GM21515 (cell line): ENCODE measurements around the gene SPN.
"Not testable (repeated sequence)": the region's sequence is repeated elsewhere in the genome, so short reads cannot be mapped to it uniquely, and the experiment has no call there.

ENCODE experiments used
- ATAC-seq: cut with Tn5 transposase; IDR thresholded peaks from one replicate; pipeline ENCODE4 v1.9.1; 2021; ENCODE audit not compliant: unreplicated experiment

SPN gene

DNA sequence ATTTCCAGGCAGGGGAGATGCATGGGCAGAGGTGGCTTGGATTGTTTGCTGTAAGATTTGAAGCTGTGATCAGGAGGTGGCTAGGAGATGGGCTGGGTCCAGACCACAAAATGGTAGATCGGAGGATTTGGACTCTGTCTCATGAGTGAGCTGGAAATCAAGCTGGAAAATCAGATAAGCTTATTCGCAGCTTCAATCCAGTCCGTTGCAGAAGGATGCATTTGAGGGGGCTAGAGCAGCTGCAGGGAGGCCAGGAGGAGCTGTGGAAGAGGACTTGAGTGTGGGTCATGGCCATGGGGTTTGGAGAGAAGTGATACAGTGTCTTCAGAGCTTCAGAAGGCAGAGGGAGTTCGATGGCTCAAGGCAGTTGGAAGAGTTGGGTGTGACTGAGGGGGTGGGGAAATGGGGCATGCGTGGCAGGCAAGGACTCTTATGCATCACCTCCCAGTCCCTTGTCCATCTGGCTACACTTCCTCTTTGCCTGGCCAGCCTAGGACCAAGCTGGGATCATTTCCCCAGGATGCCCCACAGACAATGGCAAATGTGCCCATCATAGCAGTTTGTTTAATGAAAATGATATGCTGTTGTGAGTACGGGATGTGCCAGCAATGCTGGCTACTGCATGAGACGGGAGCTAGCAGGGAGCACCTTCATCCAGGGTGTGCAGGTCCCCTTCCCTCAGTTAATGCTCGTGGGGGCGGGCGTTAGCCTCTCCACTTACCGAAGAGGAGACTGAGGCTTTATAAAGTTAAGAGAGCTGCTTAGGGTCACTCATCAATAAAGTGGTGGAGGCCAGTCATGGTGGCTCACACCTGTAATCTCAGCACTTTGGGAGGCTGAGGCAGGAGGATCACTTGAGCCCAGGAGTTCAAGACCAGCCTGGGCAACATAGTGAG, 36.5 kb downstream of the SPN start:
- ATAC-seq: no peak

DNA sequence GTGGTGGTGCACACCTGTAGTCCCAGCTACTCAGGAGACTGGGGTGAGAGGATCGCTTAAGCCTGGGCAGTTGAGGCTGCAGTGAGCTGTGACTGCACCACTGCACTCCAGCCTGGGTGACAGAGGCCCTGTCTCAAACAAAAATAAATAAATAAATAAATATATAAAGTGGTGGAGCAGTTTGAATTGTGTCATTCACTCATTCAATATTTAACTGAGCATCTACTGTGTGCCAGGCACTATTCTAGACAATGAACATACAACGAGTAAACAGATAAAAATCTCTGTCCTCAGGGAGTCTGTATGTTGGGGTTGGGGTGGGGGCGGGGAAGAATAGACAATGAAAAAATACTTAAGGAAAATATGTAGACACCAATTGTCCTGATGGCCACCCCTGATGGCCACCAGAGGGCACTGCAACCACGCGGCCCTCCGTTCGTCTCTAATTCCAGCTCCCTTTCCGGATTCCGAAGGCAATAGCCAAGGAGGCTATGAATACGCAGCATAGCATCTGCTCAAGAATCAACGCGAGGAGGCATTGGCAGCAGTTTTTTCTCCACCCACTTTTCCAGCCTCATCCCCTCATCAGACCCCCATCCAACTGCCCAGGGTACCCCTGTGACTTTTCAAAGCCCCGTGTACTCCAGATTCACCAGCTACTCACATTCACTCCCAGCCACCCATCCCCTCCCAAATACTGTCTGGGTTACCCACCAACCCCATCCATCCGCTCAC, 37.4 kb downstream of the SPN start:
- ATAC-seq: no peak

DNA sequence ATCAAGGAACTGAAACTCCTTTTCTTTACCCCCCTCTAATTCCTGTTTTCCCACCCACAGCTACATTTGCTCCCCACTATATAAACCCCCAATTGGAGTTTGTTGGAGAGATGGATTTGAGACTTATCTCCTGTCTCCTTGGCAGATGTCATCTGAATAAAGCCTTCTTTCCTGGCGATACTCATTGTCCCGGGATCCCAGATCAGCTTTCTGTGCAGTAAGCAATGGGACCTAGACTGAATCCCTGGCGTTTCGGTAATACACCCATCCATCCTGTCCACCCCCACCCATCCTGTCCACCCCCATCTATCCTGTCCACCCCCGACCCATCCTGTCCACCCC, 38.1 kb downstream of the SPN start:
- ATAC-seq: no peak

DNA sequence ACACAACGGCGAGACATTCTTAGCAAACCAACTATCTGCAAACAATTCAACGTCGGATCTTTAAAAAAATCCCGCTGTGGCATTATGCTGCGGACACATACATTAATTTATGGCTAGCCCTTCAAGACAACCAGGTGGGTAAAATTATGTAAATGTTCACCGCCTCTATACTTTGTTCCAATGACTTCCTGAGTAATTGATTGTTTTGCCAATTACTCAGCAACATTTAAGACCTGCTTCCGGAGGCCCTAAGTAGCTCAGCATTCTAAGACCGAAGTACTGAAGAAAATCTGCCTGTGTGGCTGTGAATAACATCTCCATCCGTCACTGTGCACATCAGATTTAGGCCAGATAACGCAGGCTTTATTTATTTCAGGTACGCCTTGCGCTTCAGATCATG, 39.2 kb downstream of the SPN start:
- ATAC-seq: no peak

DNA sequence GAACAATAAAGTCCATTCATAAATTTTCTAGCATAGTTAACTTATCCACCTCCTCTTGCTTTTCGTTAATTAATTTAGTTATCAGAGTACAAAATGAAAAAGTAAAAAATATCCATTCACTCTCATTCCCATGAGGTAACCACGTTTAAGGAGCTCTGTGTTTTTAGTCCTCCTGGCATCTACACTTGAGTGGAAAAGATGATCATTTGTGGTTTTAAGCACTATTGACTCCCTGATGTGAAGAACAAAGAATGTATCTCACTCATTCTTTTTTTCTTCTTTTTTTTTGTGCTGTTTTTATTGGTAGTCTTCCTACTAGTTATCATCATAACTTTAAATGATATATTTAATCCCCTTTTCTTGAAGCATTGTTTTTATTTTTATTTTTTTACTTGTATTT, 42.0 kb downstream of the SPN start:
- ATAC-seq: no peak

DNA sequence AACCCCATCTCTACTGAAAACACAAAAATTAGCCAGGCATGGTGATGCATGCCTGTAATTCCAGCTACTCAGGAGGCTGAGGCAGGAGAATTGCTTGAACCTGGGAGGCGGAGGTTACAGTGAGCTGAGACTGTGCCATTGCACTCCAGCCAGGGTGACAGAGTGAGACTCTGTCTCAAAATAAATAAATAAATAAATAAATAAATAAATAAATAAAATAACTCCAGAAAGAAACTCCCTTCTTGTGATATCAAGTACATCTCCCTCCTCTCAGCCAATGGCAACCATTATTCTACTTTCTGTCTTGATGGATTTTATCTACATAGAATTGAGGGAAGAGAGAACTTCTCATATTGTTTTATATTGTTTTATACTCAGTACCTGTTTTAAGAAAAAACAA, 44.1 kb downstream of the SPN start:
- ATAC-seq: not testable (repeated sequence)

DNA sequence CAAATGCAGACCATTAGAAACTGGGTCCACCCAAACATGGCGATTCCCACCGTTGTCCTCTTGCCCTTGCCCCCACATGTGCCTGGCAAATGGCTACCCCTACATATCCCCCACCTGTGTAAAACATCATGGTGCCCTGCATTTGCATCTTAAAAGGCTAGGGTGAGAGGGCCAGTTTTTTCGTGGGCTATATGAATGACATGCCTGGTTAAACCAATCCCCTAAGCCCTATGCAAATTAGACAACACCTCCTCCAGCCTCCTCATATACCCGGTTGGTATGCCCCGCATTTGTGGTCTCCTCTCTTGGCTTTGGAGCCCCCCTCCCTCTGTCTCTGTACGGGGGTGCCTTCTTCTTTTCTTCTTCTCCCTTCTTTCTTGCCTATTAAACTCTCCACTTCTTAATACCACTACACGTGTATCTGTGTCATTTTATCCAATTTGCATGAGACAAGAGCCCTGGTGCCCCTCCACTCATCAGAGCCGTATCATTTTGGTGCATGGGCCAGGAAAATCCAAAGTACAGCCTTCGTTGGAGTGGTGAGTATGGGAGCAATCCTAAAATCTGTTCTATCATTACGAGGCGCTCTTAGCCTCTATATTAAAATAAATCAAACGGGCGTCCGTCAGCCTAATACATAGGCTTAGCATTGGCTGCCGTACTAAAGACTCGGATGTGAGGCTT, 46.0 kb downstream of the SPN start:
- no peak for ATAC-seq

DNA sequence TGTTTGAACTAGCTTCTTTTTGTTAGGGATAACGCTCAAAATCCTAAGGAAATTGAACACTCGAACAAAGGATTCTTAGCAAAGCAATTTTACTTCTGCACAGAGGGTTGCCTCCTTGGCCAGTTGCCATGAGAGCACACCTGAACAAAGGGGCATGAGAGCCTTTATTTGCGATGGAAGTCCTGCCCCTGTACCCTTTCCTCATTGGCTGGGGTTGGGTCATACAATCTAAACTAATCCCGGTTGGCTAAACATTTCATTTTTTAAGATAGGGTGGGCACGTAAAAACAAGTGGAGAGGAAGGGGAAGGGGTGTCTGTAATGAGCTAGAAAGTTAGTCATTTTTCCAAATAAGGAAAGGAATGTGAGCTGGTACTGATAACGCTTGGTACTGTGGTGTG, 46.6 kb downstream of the SPN start:
- ATAC-seq: not testable (repeated sequence)

DNA sequence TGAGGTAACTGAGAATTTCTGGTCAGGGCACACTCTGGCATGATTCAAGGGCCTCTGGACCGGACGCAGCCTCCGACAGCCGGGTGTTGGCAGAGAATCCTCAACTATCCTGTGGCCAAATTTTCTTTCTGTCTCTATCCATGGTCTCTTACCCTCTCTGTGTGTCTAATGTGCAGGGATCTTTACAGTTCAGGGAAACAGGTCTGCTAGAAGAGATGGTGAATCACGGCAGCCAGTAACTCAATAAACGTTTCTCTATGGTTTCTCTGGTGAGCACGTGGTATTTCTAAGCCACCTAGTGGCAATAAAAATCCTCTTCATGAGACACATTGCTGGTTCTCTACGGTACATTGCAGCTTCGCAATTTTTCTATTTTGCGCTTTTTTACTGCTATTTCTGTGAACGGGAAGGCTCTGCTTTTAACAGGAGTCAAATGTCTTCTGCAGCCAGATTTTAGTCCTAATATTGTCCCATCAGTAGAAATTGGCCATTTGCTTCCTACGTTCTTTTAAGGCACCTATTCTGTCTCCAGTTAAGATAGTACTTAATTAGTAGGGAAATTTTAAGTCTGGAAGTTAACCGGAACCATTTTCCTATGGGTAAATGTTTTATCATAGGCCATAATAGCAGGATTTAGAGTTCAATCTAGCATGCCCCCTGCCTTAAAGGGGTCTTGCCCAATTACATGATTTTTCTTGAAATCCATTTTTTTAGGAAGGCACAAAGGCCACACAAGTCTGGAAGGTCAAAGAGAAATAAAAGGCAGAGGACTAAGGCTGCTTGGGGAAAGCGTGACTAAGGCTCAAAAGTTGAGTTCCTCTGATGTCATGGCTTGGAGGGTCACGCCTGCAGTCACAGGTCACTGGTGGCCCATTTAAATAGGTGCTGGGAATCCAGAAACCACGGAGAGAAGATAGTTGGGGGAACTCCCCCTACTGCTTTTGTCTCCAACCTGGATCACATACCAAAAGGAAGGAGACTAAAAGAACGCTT, 47.5 kb downstream of the SPN start:
- ATAC-seq: no peak

DNA sequence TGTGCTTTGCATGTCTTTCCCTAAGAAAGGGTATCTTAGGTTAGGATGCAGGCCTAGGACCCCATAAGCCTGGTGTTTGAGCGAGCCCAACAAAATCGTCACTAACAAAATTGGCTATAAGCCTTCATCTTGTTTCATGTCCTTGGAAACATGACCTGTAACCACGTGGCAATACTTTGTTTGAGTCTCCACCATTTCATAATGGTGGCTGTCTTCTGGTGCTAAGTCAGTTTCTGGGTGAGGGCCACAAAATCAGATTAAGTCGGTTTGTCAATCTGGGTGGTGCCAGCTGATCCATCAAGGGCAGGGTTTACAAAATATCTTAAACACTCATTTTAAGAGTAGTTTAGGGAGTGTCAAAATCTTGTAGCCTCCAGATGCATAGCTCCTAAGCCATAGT, 49.8 kb downstream of the SPN start:
- no peak for ATAC-seq

DNA sequence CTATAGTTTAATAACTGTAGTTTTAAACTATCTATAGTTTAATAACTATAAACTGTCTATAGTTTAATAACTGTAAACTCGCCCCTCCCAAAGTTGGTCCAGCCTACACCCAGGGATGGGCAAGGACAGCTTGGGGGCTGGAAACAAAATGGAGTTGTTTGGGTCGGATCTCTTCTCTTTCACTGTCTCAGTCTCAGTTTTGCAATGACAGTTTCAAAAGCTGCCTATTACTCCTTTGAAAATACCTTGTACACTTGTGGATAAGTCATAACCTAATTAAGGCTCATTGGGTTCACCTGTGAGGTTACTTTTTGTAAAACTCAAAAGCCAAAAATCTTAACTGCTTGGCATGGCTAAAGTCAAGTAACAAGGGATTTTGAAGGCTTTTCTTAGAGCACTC, 51.3 kb downstream of the SPN start:
- ATAC-seq: no peak

DNA sequence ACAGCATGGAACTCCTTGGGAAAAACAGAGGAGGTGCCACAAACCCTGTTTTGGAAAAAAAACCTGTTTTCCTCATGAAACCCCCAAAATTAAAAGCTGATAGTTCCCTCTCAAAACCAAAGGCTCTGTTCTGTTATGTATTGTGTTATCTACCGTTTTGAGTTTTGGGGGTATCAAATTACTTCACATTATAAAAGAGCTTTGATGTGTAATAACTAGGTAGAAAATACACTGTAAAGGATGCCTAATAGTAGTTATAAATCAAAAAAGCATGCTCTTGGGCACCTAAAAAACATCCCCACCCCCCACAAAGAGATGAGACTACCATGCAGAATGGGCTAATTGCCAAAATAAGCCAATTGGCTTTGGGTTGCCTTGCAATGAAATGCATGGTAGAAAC, 51.9 kb downstream of the SPN start:
- ATAC-seq: no peak

DNA sequence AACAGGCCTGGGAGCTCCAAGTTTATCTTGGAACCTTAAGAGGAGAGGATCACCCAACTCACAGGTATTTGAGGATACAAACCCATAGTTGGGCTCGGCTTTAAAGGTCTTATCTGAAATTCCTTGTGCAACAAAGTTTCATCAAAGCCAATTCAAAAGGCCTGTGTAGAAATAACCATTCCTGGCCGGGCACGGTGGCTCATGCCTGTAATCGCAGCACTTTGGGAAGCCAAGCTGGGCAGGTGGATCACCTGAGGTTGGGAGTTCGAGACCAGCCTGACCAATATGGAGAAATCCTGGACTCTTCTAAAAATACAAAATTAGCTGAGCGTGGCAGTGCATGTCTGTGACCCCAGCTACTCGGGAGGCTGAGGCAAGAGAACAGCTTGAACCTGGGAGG, 54.1 kb downstream of the SPN start:
- no peak for ATAC-seq

DNA sequence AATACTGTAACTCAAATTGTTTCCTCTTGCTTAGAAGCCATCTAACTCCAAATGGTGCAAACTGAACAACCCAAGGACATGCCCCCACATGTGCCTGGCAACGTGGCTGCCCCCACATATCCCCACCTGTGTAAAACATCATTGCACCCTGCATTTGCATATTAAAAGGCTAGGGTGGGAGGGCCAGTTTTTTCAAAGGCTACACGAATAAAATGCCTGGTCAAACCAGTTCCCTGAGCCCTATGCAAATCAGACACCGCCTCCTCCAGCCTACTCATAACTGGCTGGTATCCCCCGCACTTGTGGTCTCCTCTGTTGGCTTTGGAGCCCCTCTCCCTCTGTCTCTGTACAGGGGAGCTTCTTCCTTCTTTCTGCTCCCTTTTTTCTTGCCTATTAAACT, 56.0 kb downstream of the SPN start:
- no peak for ATAC-seq
